ENCODE results near the gene KDM4C. TPM values are rescaled to one million over a fixed set of nuclear protein-coding genes. Genes with fewer than 3 reads are reported as not detected.

Gene KDM4C
- total and polyA plus RNA-seq, 2 of the 13 experiments (the other 11 are each of a cell fraction or from before 2014, with no cell fraction given) = 19.4 to 23.6 TPM

DNA sequence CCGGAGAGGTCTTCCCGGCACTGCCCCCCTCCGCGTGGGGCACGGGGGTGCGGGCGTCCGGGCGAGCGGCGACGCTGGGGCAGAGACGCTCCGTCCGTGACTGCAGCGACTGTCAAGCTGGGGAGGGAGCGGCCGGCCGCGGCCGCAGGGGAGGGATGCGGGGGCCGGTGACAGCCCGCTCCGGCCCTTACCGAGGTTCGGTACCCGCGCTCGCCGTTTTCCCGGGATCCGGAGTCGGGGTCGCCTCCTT lies 400 bp downstream of the KDM4C start (continued):
- TF ChIP-seq ZNF160 (CRISPR knock-in tag; IDR thresholded peaks at IDR 0.05) = 0 out of 2 replicates have a peak, but pooled peaks have one; percentile 38
- TF ChIP-seq RBM39 (IDR thresholded peaks at IDR 0.05; ENCODE audit: low read depth, low read length, poor library complexity, severe bottlenecking) = peak; percentile 25
- no peak for TF ChIP-seq ARNTL (CRISPR knock-in tag; IDR thresholded peaks at IDR 0.05)
- TF ChIP-seq ZNF317 (CRISPR knock-in tag; IDR thresholded peaks at IDR 0.05) = no peak
- TF ChIP-seq LCORL (IDR thresholded peaks at IDR 0.05) = no peak
- TF ChIP-seq LCORL (CRISPR knock-in tag; IDR thresholded peaks at IDR 0.05) = no peak
- 0 out of 2 replicates have a peak, but pooled peaks have one; percentile 5 for TF ChIP-seq REL (CRISPR knock-in tag; conservative IDR thresholded peaks at IDR 0.05)
- no peak for TF ChIP-seq HOXA3 (CRISPR knock-in tag; IDR thresholded peaks at IDR 0.05)
- no peak for TF ChIP-seq ZNF619 (CRISPR knock-in tag; IDR thresholded peaks at IDR 0.05)
- 0 out of 2 replicates have a peak, but pooled peaks have one; percentile 12 for TF ChIP-seq HOXA5 (CRISPR knock-in tag; IDR thresholded peaks at IDR 0.05)
- TF ChIP-seq ZNF766 (CRISPR knock-in tag; IDR thresholded peaks at IDR 0.05; ENCODE audit: borderline replicate concordance) = no peak
- peak; percentile 16; the same call in 1 of the 2 replicates for TF ChIP-seq KDM5A (IDR thresholded peaks at IDR 0.05; ENCODE audit: borderline replicate concordance, low read length)
- TF ChIP-seq, protein P1, sequence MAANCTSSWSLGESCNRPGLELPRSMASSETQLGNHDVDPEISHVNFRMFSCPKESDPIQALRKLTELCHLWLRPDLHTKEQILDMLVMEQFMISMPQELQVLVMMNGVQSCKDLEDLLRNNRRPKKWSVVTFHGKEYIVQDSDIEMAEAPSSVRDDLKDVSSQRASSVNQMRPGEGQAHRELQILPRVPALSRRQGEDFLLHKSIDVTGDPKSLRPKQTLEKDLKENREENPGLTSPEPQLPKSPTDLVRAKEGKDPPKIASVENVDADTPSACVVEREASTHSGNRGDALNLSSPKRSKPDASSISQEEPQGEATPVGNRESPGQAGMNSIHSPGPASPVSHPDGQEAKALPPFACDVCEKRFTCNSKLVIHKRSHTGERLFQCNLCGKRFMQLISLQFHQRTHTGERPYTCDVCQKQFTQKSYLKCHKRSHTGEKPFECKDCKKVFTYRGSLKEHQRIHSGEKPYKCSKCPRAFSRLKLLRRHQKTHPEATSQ (CRISPR knock-in tag; IDR thresholded peaks at IDR 0.05; ENCODE audit: borderline replicate concordance) = no peak
